ENCODE measurements around the gene CELA3B. TPM values are rescaled to one million over a fixed set of nuclear protein-coding genes. Genes with fewer than 3 reads are reported as not detected.
"Not testable (repeated sequence)": the region's sequence is repeated elsewhere in the genome, so short reads cannot be mapped to it uniquely, and the experiment has no call there.

CELA3B gene
- 4.4 to 6.7 TPM (median 5.0 TPM) in 3 replicates for total RNA-seq (2021)
- not detected for Bru-seq, nascent RNA
- long read RNA-seq, experiment 1 = 0 reads
- long read RNA-seq, experiment 2 = 0 reads
- long read RNA-seq, experiment 3 = 0 reads

- POLR2A ChIA-PET; ATAC-seq; H3K4me3 Mint-ChIP-seq; H3K27me3 Mint-ChIP-seq (ENCODE audit: low read depth); CTCF ChIA-PET; DNase-seq (ENCODE audit: low spot score); H3K9me3 Mint-ChIP-seq; H3K36me3 Mint-ChIP-seq: not testable (repeated sequence)
- peaks cover 13% of the 10 kb centered on the region for H3K4me1 Mint-ChIP-seq
- 0 out of 2 replicates have a peak within 1 kb of the TSS, but pooled peaks have one; percentile 23 for H3K27ac Mint-ChIP-seq
Measured at GRCh38 chr1:21976703-21977239, at the start of gene CELA3B. TSS of gene CELA3B (plus strand) at chr1:21977022. CDS start at chr1:21977040, 18 bp downstream.

GRCh38 chr1:21927533-21928237, 49.1 kb upstream of the CELA3B start:
- no peaks in the 10 kb centered on the region for H3K27me3 Mint-ChIP-seq (ENCODE audit: low read depth)
- H3K9me3 Mint-ChIP-seq = no peaks in the 10 kb centered on the region
- no peak for DNase-seq (ENCODE audit: low spot score)
- H3K27ac Mint-ChIP-seq = no peak overlapping the region
- TF ChIP-seq SOX15 (CRISPR knock-in tag; IDR thresholded peaks at IDR 0.05) = no peak
- no peak for TF ChIP-seq MAX (CRISPR knock-in tag; IDR thresholded peaks at IDR 0.05)
- no peak for TF ChIP-seq USF1 (CRISPR knock-in tag; IDR thresholded peaks at IDR 0.05)
- TF ChIP-seq ZNF425 (CRISPR knock-in tag; conservative IDR thresholded peaks at IDR 0.05) = no peak
- TF ChIP-seq ZNF317 (CRISPR knock-in tag; IDR thresholded peaks at IDR 0.05; ENCODE audit: borderline replicate concordance, low read depth) = no peak
- no peak for TF ChIP-seq RELA (CRISPR knock-in tag; IDR thresholded peaks at IDR 0.05; ENCODE audit: borderline replicate concordance)
- no peak for TF ChIP-seq FOXP4 (CRISPR knock-in tag; IDR thresholded peaks at IDR 0.05)
- TF ChIP-seq MYBL2 (CRISPR knock-in tag; IDR thresholded peaks at IDR 0.05) = no peak
- no peak for TF ChIP-seq GTF2I (CRISPR knock-in tag; conservative IDR thresholded peaks at IDR 0.05)
- TF ChIP-seq NR3C1 (CRISPR knock-in tag; conservative IDR thresholded peaks at IDR 0.05; ENCODE audit: low read depth) = no peak
- TF ChIP-seq ATF6 (CRISPR knock-in tag; IDR thresholded peaks at IDR 0.05) = no peak
- no peak for TF ChIP-seq NFATC4 (CRISPR knock-in tag; IDR thresholded peaks at IDR 0.05)
- TF ChIP-seq AR (CRISPR knock-in tag; IDR thresholded peaks at IDR 0.05) = no peak
- TF ChIP-seq STAT6 (CRISPR knock-in tag; conservative IDR thresholded peaks at IDR 0.05; ENCODE audit: low read depth) = no peak
- TF ChIP-seq RORB (CRISPR knock-in tag; IDR thresholded peaks at IDR 0.05) = no peak
- TF ChIP-seq NFYB (CRISPR knock-in tag; conservative IDR thresholded peaks at IDR 0.05; ENCODE audit: low read depth) = no peak
- POLR2A ChIA-PET = no interaction called here
- ATAC-seq = no peak
- H3K4me1 Mint-ChIP-seq = peaks cover 33% of the 10 kb centered on the region
- H3K36me3 Mint-ChIP-seq = peaks cover 9% of the 10 kb centered on the region
- CTCF ChIA-PET = no interaction called here
- no peak overlapping the region for H3K4me3 Mint-ChIP-seq

All from WTC11 (cell line).